Type B pancreatic cell (in vitro differentiated cells): ENCODE results near the gene NEK7. TPM values are rescaled to one million over a fixed set of nuclear protein-coding genes. Genes with fewer than 3 reads are reported as not detected.
"Not testable (repeated sequence)": the region's sequence is repeated elsewhere in the genome, so short reads cannot be mapped to it uniquely, and the experiment has no call there.

Experiments used
- DNase-seq: peaks from one replicate; pipeline ENCODE4 v3.0.0; 2021; ENCODE audit warnings: mixed read lengths; ENCODE audit not compliant: unreplicated experiment; ENCODE audit errors: extremely low spot score
- H3K27ac Mint-ChIP-seq: 2 replicates; pipeline ENCODE4 v1.8.0; 2021; ENCODE audit warnings: mild to moderate bottlenecking, mixed read lengths
- H3K27me3 Mint-ChIP-seq: 2 replicates; pipeline ENCODE4 v1.8.0; 2021; ENCODE audit warnings: mixed read lengths
- H3K36me3 Mint-ChIP-seq: 2 replicates; pipeline ENCODE4 v1.8.0; 2021; ENCODE audit warnings: mixed read lengths
- H3K4me1 Mint-ChIP-seq: one replicate; pipeline ENCODE4 v1.8.0; 2021; ENCODE audit warnings: mixed read lengths; ENCODE audit not compliant: unreplicated experiment
- H3K4me3 Mint-ChIP-seq: 2 replicates; pipeline ENCODE4 v1.8.0; 2021; ENCODE audit warnings: mild to moderate bottlenecking, mixed read lengths
- H3K9me3 Mint-ChIP-seq: 2 replicates; pipeline ENCODE4 v1.8.0; 2021; ENCODE audit warnings: mixed read lengths
- total RNA-seq: library from RNA; stranded (reverse); gene quantifications from 2 replicates; pipeline ENCODE4 v1.2.1, GENCODE V29; 2021; ENCODE audit warnings: low replicate concordance
- TF ChIP-seq, protein P1 (sequence below): fragments of 200-600 bp; sonication (generic); conservative IDR thresholded peaks from 2 replicates; pipeline ENCODE4 v1.5.0; 2021; ENCODE audit warnings: antibody characterized with exemption, mild to moderate bottlenecking

The NEK7 gene
- total RNA-seq, 1 donor from 2014 or later = 35.1 TPM

DNA sequence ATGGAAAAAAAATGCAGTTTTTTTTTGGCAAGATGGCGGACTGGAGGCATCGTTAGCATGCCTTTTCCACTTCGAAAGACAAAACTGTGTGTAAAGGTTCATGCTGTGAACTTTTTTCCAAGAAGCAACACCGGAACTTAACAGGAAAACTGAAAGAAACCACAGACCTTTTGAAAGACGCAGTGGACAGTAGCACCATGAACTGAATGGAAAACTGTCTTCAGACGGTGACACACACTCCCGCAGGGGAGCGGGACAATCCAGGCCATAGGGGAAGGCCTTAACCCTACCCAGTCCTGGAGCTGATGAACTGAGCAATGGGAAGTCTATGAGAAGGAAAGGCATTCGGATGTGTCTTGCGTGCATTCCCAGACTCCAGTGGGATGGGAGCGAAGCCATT is 54.9 kb downstream of the NEK7 start:
- Mint-ChIP-seq H3K36me3 (peaks cover 21% of the 10 kb centered on the region), H3K4me1 (no peaks in the 10 kb centered on the region), H3K27me3 (no peaks in the 10 kb centered on the region), H3K9me3 (peaks cover 6% of the 10 kb centered on the region), H3K27ac (no peak overlapping the region), H3K4me3 (no peak overlapping the region)
- TF ChIP-seq, protein P1, sequence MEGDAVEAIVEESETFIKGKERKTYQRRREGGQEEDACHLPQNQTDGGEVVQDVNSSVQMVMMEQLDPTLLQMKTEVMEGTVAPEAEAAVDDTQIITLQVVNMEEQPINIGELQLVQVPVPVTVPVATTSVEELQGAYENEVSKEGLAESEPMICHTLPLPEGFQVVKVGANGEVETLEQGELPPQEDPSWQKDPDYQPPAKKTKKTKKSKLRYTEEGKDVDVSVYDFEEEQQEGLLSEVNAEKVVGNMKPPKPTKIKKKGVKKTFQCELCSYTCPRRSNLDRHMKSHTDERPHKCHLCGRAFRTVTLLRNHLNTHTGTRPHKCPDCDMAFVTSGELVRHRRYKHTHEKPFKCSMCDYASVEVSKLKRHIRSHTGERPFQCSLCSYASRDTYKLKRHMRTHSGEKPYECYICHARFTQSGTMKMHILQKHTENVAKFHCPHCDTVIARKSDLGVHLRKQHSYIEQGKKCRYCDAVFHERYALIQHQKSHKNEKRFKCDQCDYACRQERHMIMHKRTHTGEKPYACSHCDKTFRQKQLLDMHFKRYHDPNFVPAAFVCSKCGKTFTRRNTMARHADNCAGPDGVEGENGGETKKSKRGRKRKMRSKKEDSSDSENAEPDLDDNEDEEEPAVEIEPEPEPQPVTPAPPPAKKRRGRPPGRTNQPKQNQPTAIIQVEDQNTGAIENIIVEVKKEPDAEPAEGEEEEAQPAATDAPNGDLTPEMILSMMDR = no peak
- DNase-seq = no peak

DNA sequence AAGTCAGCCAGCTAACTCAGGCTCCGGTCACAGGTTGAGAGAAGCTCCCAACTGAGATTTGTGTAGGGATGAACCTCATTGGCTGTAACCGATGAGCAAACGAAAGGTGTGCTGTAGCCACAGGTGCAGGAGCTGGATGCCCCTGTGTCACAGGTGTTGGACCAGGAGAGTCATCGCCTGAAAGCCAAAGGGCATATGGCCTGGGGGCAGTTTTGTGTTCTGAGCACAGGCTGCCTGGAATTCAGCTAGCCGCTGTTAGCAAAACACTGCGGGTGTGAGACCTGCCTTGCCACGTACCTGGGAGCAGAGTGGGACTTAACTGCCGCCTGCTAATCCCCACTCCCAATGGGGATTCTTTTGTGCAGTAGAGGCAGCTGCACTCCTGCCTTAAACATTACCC is 55.3 kb downstream of the NEK7 start:
- Mint-ChIP-seq H3K4me3 (no peak overlapping the region), H3K36me3 (peaks cover 22% of the 10 kb centered on the region)

DNA sequence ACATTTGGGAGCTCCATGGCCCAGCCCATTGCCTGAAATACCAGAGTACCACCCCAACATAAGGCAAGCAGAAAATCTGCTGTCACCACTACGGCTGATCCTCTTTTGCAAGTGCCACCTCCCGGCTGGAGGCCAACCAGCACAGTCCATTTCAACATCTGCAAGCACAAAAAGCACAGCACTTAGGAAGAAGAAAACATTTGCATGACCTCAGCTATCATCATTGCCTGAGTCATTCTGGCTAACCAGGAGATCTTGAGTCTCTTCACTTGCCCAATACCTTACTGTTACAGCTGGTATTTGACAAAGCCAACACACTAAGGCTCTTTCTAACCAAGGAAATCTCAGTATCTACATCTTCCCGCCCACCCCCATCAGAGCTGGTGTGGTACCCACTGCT is 55.9 kb downstream of the NEK7 start:
- DNase-seq = no peak
- peaks cover 22% of the 10 kb centered on the region for H3K36me3 Mint-ChIP-seq
- TF ChIP-seq, protein P1 = no peak
- H3K27me3 Mint-ChIP-seq = no peaks in the 10 kb centered on the region
- H3K4me1 Mint-ChIP-seq = no peaks in the 10 kb centered on the region
- no peak overlapping the region for H3K4me3 Mint-ChIP-seq
- H3K27ac Mint-ChIP-seq = no peak overlapping the region
- peaks cover 13% of the 10 kb centered on the region for H3K9me3 Mint-ChIP-seq

More for the DNA sequence above, 55.3 kb downstream of the NEK7 start:
- peaks cover 10% of the 10 kb centered on the region for H3K9me3 Mint-ChIP-seq
- no peaks in the 10 kb centered on the region for H3K27me3 Mint-ChIP-seq
- TF ChIP-seq, protein P1 = no peak
- no peaks in the 10 kb centered on the region for H3K4me1 Mint-ChIP-seq
- no peak overlapping the region for H3K27ac Mint-ChIP-seq
- no peak for DNase-seq

DNA sequence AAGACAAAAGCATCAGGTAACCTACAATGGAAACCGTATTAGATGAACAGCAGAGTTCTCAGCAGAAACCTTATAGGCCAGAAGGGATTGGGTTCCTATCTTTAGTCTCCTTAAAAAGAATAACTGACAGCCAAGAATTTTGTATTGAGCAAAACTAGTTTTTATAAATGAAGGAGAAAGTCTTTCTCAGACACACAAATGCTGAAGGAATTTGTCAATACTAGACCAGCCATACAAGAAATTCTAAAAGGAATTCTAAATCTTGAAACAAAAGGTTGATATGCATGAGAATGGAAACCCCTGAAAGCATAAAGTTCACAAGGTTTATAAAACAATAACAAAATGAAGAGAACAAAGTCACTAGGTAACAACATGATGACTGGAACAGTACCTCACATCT is 58.1 kb downstream of the NEK7 start:
- H3K4me3 Mint-ChIP-seq = no peak overlapping the region
- no peak for DNase-seq
- TF ChIP-seq, protein P1 = no peak
- no peak overlapping the region for H3K27ac Mint-ChIP-seq
- H3K27me3 Mint-ChIP-seq = no peaks in the 10 kb centered on the region
- peaks cover 19% of the 10 kb centered on the region for H3K9me3 Mint-ChIP-seq
- peaks cover 22% of the 10 kb centered on the region for H3K36me3 Mint-ChIP-seq
- no peaks in the 10 kb centered on the region for H3K4me1 Mint-ChIP-seq

DNA sequence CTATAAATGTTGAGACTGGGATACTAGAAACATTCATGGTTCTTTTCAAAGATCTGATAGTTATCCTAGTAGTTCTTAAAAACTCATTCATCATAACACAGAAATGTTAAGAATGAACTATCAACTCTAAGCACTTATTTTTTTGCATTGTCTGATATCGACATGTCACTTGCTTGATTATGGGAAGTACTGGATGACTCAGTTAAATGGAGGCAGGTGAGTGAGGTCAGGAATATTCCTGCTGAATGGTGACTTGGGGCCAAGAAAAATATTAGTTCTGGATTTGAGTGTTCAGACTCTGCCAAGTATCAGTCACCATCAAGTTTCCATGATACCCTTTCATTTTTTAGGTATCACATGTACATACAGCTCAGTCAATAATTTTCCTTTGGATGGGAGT is 63.6 kb downstream of the NEK7 start:
- H3K27me3 Mint-ChIP-seq = no peaks in the 10 kb centered on the region
- no peak for DNase-seq
- no peak overlapping the region for H3K4me3 Mint-ChIP-seq
- TF ChIP-seq, protein P1 = no peak
- no peaks in the 10 kb centered on the region for H3K4me1 Mint-ChIP-seq
- H3K9me3 Mint-ChIP-seq = peaks cover 23% of the 10 kb centered on the region
- H3K27ac Mint-ChIP-seq = no peak overlapping the region
- H3K36me3 Mint-ChIP-seq = peaks cover 11% of the 10 kb centered on the region

DNA sequence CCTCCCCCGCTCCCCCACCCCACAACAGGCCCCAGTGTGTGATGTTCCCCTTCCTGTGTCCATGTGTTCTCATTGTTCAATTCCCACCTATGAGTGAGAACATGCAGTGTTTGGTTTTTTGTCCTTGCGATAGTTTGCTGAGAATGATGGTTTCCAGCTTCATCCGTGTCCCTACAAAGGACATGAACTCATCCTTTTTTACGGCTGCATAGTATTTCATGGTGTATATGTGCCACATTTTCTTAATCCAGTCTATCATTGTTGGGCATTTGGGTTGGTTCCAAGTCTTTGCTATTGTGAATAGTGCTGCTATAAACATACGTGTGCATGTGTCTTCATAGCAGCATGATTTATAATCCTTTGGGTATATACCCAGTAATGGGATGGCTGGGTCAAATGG is 70.2 kb downstream of the NEK7 start:
- not testable (repeated sequence) for H3K27me3 Mint-ChIP-seq, H3K4me1 Mint-ChIP-seq, H3K9me3 Mint-ChIP-seq, H3K4me3 Mint-ChIP-seq, DNase-seq, H3K27ac Mint-ChIP-seq
- H3K36me3 Mint-ChIP-seq = peaks cover 16% of the 10 kb centered on the region

DNA sequence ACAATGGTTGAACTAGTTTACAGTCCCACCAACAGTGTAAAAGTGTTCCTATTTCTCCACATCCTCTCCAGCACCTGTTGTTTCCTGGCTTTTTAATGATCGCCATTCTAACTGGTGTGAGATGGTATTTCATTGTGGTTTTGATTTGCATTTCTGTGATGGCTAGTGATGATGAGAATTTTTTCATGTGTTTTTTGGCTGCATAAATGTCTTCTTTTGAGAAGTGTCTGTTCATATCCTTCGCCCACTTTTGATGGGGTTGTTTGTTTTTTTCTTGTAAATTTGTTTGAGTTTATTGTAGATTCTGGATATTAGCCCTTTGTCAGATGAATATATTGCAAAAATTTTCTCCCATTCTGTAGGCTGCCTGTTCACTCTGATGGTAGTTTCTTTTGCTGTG is 70.7 kb downstream of the NEK7 start:
- not testable (repeated sequence) for H3K9me3 Mint-ChIP-seq, H3K27me3 Mint-ChIP-seq, H3K4me3 Mint-ChIP-seq, H3K4me1 Mint-ChIP-seq, DNase-seq, H3K27ac Mint-ChIP-seq
- H3K36me3 Mint-ChIP-seq = peaks cover 13% of the 10 kb centered on the region
